Activated CD8-positive, alpha-beta memory T cell treated with anti-CD3 and anti-CD28 coated beads for 48 hours (primary cell): Measurements from ENCODE around the gene COL27A1.
"Not testable (repeated sequence)": the region's sequence is repeated elsewhere in the genome, so short reads cannot be mapped to it uniquely, and the experiment has no call there.

Experiments used
- DNase-seq, 3 experiments: peaks; one replicate each; pipeline ENCODE4 v3.0.0-alpha.2; 2020; ENCODE audit warnings: low read depth in 2 of 3, low spot score in 2 of 3

Gene COL27A1

GRCh38 chr9:114316605-114317230 is 161.4 kb downstream of the COL27A1 start:
- no peak for DNase-seq

DNA sequence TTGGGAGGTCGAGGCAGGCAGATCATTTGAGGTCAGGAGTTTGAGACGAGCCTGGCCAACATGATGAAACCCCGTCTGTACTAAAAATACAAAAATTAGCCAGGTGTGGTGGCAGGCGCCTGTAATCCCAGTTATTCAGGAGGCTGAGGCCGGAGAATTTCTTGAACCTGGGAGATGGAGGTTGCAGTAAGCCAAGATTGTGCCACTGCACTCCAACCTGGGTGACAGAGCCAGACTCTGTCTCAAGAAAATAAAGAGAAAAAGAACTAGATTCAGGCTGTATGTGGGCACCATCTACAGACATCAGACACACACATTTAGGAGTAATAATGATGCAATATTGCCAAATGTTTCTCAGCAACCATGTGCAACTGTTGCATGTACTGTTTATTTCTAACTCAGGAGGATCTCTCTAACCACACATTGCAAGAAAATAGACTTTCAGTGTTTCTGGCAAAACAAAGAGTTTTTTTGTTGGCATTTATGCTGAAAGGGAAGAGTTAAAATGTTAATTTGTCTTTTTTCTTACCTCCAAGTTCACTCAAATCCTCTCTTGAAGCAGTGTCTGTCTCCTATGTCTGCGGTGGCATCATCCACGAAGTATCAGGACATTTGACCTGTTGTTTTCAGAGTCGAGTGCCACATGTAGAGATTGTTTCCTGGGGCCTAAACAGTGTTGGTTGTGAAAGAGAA is 162.5 kb downstream of the COL27A1 start:
- DNase-seq = no peak

- DNase-seq = no peak
Observed at GRCh38 chr9:114318416-114318815, 163.1 kb downstream of the COL27A1 start.

- DNase-seq = no peak
Observed at GRCh38 chr9:114319147-114319546, 163.8 kb downstream of the COL27A1 start.

GRCh38 chr9:114320710-114321109 is 165.4 kb downstream of the COL27A1 start:
- not testable (repeated sequence) for DNase-seq

DNA sequence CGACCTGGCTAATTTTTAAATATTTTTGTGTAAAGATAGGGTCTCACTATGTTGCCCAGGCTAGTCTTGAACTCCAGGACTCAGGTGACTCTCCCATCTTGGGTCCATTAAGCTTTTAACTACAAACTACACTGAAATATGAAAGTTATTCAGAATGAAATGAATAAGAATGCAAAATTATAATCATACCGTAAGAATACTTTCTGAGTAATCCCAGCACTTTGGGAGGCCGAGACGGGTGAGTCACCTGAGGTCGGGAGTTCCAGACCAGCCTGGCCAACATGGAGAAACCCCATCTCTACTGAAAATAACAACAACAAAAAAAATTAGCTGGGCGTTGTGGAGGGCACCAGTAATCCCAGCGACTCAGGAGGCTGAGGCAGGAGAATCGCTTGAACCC is 166.4 kb downstream of the COL27A1 start:
- no peak for DNase-seq

GRCh38 chr9:114322160-114322818 is 167.0 kb downstream of the COL27A1 start:
- not testable (repeated sequence) for DNase-seq

GRCh38 chr9:114322831-114323531 is 167.6 kb downstream of the COL27A1 start, which contains the start of gene ORM1:
ORM1 (plus strand) TSS chr9:114323098; CDS start chr9:114323134, 36 bp downstream.
- DNase-seq = not testable (repeated sequence)

DNA sequence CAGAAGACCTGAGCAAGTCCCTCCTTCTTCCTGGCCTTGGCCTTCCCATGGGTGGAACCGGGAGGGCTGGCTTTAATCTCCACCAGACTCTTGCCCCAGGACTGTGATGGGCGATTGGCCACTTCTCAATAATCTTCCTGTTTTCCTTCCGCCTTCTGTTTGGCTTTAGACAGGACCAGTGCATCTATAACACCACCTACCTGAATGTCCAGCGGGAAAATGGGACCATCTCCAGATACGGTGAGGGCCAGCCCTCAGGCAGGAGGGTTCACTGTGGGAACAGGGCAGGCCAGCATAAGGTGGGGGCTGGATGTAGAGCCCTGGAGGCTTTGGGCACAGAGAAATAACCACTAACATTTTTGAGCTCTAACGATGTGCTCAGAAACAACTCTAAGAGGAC is 168.5 kb downstream of the COL27A1 start:
- not testable (repeated sequence) for DNase-seq

GRCh38 chr9:114324492-114324891 is 169.2 kb downstream of the COL27A1 start:
- DNase-seq = no peak

DNA sequence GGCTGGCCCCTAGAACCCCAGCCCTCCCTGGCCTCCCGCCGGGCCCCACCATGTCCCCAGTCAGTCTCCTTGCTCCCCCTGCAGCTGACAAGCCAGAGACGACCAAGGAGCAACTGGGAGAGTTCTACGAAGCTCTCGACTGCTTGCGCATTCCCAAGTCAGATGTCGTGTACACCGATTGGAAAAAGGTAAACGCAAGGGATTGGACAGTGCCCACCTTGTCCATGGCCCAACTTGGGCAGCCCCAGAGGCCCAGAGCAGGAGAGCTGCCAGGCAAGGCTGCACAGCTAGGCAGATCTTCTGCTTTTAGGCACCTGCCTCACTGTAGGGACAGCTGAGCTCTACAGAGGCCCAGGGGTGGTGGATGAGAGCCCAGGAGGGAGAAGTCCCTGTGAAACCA is 169.6 kb downstream of the COL27A1 start:
- DNase-seq = not testable (repeated sequence)

GRCh38 chr9:114325684-114326254 is 170.4 kb downstream of the COL27A1 start:
- not testable (repeated sequence) for DNase-seq

DNA sequence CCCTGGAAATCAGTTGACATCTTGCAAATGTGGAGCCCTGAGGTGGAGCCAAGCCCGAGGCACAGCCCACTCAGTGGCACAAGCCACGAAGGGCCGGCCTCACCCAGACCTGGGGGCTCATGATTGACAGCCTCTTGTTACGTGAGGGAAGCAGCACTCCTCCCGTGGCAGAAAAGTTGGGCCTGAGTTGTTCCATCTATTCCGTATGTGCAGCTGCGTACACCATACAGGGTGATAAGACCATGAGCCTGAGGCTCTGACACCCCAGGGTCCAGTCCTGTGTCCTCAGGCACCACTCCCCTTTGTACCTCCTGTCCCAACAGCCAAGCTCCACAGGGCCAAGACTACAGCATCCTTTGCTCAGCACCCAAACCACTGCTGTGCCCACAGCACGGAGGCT is 172.4 kb downstream of the COL27A1 start:
- no peak for DNase-seq

- DNase-seq = not testable (repeated sequence)
Observed at GRCh38 chr9:114328357-114328820, 173.1 kb downstream of the COL27A1 start.

DNA sequence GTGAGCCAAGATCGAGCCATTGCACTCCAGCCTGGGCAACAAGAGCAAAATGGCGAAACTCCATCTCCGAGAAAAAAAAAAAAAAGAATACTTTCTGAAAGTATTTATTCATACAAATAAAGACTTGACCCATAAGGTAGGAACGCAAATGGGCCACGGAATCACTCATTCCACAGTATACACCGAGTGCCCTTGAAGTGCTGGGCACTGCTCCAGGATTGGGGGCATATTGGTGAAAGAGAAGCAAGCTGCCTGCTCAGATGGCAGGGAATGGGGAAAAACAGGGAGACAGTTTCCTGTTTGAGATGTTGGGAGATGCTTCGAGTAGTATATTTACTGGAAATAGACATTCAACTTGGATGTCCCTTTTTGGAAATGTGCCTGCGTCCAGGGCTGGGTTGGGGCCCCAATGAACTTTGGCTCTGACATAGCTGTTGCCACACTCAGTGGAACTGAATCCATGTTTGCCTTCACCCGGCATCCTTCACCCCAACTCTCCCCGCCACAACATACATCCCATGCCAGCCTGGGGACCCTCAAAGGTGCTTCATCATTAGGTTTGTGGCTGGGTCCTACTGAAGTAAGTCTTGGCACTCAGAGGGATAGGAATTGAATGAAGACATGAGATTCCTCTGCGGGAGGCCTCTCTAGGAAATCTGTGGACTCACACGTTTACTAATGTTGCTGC is 173.7 kb downstream of the COL27A1 start:
- DNase-seq = not testable (repeated sequence)

GRCh38 chr9:114329625-114330022 is 174.3 kb downstream of the COL27A1 start, which contains the start of gene ORM2:
ORM2 (plus strand) TSS chr9:114329869; CDS start chr9:114329905, 36 bp downstream.
- DNase-seq = not testable (repeated sequence)

GRCh38 chr9:114330636-114331035 is 175.3 kb downstream of the COL27A1 start:
- no peak for DNase-seq

GRCh38 chr9:114331229-114332195 is 176.2 kb downstream of the COL27A1 start:
- not testable (repeated sequence) for DNase-seq

GRCh38 chr9:114332474-114333040 is 177.2 kb downstream of the COL27A1 start:
- DNase-seq = not testable (repeated sequence)
